C4-2B (cell line): Measurements from ENCODE around the gene VEPH1.

ENCODE experiments used
- ZFX ChIP-seq: fragments of 450-650 bp; IDR thresholded peaks from 2 replicates; pipeline ENCODE4 v1.6.1; 2017
- TF ChIP-seq, protein P1 (sequence below): fragments of 450-650 bp; conservative IDR thresholded peaks from 2 replicates; pipeline ENCODE4 v1.5.1; 2017; ENCODE audit warnings: mild to moderate bottlenecking

DNA sequence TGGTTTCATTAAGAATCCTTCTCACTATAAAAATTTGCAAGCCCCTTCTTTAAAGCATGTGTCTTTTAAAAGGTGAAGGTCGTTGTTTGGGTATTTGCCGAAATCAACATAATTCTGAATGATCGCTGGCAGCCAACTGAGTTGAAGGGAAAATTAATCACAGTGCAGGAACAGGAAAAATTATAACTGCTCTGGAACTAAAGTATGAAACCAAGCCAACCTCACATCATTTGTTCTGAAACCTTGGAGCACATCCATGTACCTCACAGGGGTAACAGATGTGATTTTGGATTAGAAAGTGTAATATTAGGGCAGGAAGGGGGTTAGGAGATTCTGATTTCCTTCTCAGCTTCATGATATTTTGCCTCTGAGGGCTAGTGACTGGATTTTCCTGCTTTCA is 118.7 kb downstream of the VEPH1 start:
- TF ChIP-seq, protein P1, sequence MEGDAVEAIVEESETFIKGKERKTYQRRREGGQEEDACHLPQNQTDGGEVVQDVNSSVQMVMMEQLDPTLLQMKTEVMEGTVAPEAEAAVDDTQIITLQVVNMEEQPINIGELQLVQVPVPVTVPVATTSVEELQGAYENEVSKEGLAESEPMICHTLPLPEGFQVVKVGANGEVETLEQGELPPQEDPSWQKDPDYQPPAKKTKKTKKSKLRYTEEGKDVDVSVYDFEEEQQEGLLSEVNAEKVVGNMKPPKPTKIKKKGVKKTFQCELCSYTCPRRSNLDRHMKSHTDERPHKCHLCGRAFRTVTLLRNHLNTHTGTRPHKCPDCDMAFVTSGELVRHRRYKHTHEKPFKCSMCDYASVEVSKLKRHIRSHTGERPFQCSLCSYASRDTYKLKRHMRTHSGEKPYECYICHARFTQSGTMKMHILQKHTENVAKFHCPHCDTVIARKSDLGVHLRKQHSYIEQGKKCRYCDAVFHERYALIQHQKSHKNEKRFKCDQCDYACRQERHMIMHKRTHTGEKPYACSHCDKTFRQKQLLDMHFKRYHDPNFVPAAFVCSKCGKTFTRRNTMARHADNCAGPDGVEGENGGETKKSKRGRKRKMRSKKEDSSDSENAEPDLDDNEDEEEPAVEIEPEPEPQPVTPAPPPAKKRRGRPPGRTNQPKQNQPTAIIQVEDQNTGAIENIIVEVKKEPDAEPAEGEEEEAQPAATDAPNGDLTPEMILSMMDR, result no peak
- TF ChIP-seq ZFX, result no peak
